Neural progenitor cell (in vitro differentiated cells): ENCODE data around the gene FAM98B. TPM values are rescaled to one million over a fixed set of nuclear protein-coding genes. Genes with fewer than 3 reads are reported as not detected.

Experiments used
- DNase-seq: peaks from one replicate; pipeline ENCODE4 v3.0.0-alpha.2; 2016; ENCODE audit warnings: low spot score
- H2AFZ ChIP-seq: fragments of 200-600 bp; sonication (generic); replicated peaks from 2 replicates; pipeline ENCODE4 v1.6.1; 2016; ENCODE audit warnings: antibody characterized with exemption
- H3F3A ChIP-seq: fragments of 200-600 bp; sonication (generic); 2 replicates; pipeline ENCODE4 v1.6.1; 2016; ENCODE audit warnings: antibody characterized with exemption, low read depth
- H3K27ac ChIP-seq: fragments of 200-600 bp; sonication (generic); 2 replicates; pipeline ENCODE4 v1.5.1; 2016; ENCODE audit warnings: mild to moderate bottlenecking
- H3K27me3 ChIP-seq: fragments of 200-600 bp; sonication (generic); 2 replicates; pipeline ENCODE4 v1.6.1; 2016; ENCODE audit warnings: mild to moderate bottlenecking, moderate library complexity
- H3K36me3 ChIP-seq: fragments of 200-600 bp; sonication (generic); 2 replicates; pipeline ENCODE4 v1.5.1; 2016
- H3K4me1 ChIP-seq: fragments of 200-600 bp; sonication (generic); 2 replicates; pipeline ENCODE4 v1.6.1; 2016; ENCODE audit warnings: mixed run types
- H3K4me2 ChIP-seq: fragments of 200-600 bp; sonication (generic); 2 replicates; pipeline ENCODE4 v1.6.1; 2016
- H3K4me3 ChIP-seq: fragments of 200-600 bp; sonication (generic); 2 replicates; pipeline ENCODE4 v1.5.1; 2016
- H3K79me2 ChIP-seq: fragments of 200-600 bp; sonication (generic); 2 replicates; pipeline ENCODE4 v1.6.1; 2016; ENCODE audit warnings: low read depth
- H3K9ac ChIP-seq: fragments of 200-600 bp; sonication (generic); 2 replicates; pipeline ENCODE4 v1.6.1; 2016
- H3K9me3 ChIP-seq: fragments of 200-600 bp; sonication (generic); 2 replicates; pipeline ENCODE4 v1.5.1; 2016; ENCODE audit warnings: low read depth
- H4K20me1 ChIP-seq: fragments of 200-600 bp; sonication (generic); 2 replicates; pipeline ENCODE4 v1.6.1; 2016; ENCODE audit warnings: low read depth
- H3K27ac Mint-ChIP-seq: 3 replicates; pipeline ENCODE4 v1.8.0; 2021; ENCODE audit warnings: mixed read lengths
- H3K27me3 Mint-ChIP-seq: 2 replicates; pipeline ENCODE4 v1.8.0; 2022; ENCODE audit warnings: low read depth, mild to moderate bottlenecking, inconsistent platforms, moderate library complexity, mixed read lengths; ENCODE audit not compliant: insufficient read depth
- H3K36me3 Mint-ChIP-seq: 3 replicates; pipeline ENCODE4 v1.8.0; 2021; ENCODE audit warnings: mixed read lengths
- H3K4me1 Mint-ChIP-seq: 3 replicates; pipeline ENCODE4 v1.8.0; 2021; ENCODE audit warnings: mixed read lengths
- H3K4me3 Mint-ChIP-seq: 3 replicates; pipeline ENCODE4 v1.8.0; 2021; ENCODE audit warnings: mild to moderate bottlenecking, moderate library complexity, mixed read lengths
- H3K9me3 Mint-ChIP-seq: 3 replicates; pipeline ENCODE4 v1.8.0; 2020; ENCODE audit warnings: mixed read lengths
- CTCF ChIP-seq: fragments of 200-600 bp; sonication (generic); IDR thresholded peaks from 2 replicates; pipeline ENCODE4 v1.5.1; 2017; ENCODE audit warnings: antibody characterized with exemption, mild to moderate bottlenecking
- EZH2 ChIP-seq: fragments of 200-600 bp; sonication (generic); IDR thresholded peaks from 2 replicates; pipeline ENCODE4 v1.6.1; 2017; ENCODE audit warnings: antibody characterized with exemption, mild to moderate bottlenecking, moderate library complexity
- EZH2phosphoT487 ChIP-seq: fragments of 200-600 bp; sonication (generic); IDR thresholded peaks from 2 replicates; pipeline ENCODE4 v1.6.1; 2017; ENCODE audit warnings: antibody characterized with exemption
- total RNA-seq: library from RNA; depleted of rRNA; stranded (reverse); fragments of >200 nt; gene quantifications from 2 replicates; pipeline ENCODE4 v1.2.3, GENCODE V29; 2015; ENCODE audit warnings: low replicate concordance

FAM98B gene
- total RNA-seq, 1 donor from 2014 or later = 31.4 TPM

- no peak overlapping the region for H2AFZ ChIP-seq
- TF ChIP-seq EZH2 (no peak), EZH2phosphoT487 (no peak), CTCF (no peak)
- Mint-ChIP-seq H3K36me3 (peaks cover 2% of the 10 kb centered on the region), H3K4me3 (no peak overlapping the region), H3K27me3 (peaks cover 2% of the 10 kb centered on the region), H3K27ac (no peak overlapping the region), H3K4me1 (peaks cover 4% of the 10 kb centered on the region), H3K9me3 (no peaks in the 10 kb centered on the region)
- H3K27ac ChIP-seq = no peak overlapping the region
- H3F3A ChIP-seq = no peaks in the 10 kb centered on the region
- no peaks in the 10 kb centered on the region for H4K20me1 ChIP-seq
- no peak overlapping the region for H3K4me2 ChIP-seq
- H3K4me1 ChIP-seq = peaks cover 8% of the 10 kb centered on the region
- no peaks in the 10 kb centered on the region for H3K36me3 ChIP-seq
- no peaks in the 10 kb centered on the region for H3K79me2 ChIP-seq
- DNase-seq = no peak
- no peak overlapping the region for H3K9ac ChIP-seq
- H3K9me3 ChIP-seq = no peaks in the 10 kb centered on the region
- no peaks in the 10 kb centered on the region for H3K27me3 ChIP-seq
- no peak overlapping the region for H3K4me3 ChIP-seq
These were observed 69.0 kb downstream of the FAM98B start for GRCh38 chr15:38522922-38523321.

GRCh38 chr15:38524156-38524555 is 70.2 kb downstream of the FAM98B start:
- no peak for DNase-seq
- Mint-ChIP-seq H3K4me1 (peaks cover 3% of the 10 kb centered on the region), H3K9me3 (no peaks in the 10 kb centered on the region), H3K4me3 (no peak overlapping the region), H3K27me3 (peaks cover 2% of the 10 kb centered on the region), H3K27ac (no peak overlapping the region), H3K36me3 (peaks cover 2% of the 10 kb centered on the region)
- Histone ChIP-seq H3K27ac (no peak overlapping the region), H3K4me3 (no peak overlapping the region), H2AFZ (no peak overlapping the region), H4K20me1 (no peaks in the 10 kb centered on the region), H3K4me1 (peaks cover 8% of the 10 kb centered on the region), H3K9me3 (no peaks in the 10 kb centered on the region), H3K27me3 (no peaks in the 10 kb centered on the region), H3K36me3 (no peaks in the 10 kb centered on the region), H3K9ac (no peak overlapping the region), H3F3A (no peaks in the 10 kb centered on the region), H3K4me2 (no peak overlapping the region), H3K79me2 (no peaks in the 10 kb centered on the region)
- no peak for TF ChIP-seq EZH2

- Mint-ChIP-seq H3K27me3 (peaks cover 2% of the 10 kb centered on the region), H3K9me3 (no peaks in the 10 kb centered on the region), H3K27ac (no peak overlapping the region), H3K36me3 (peaks cover 2% of the 10 kb centered on the region), H3K4me1 (peaks cover 3% of the 10 kb centered on the region), H3K4me3 (no peak overlapping the region)
- no peak for DNase-seq
- Histone ChIP-seq H3K36me3 (no peaks in the 10 kb centered on the region), H3K4me3 (no peak overlapping the region), H3K4me2 (no peak overlapping the region), H3K27ac (no peak overlapping the region), H3K27me3 (no peaks in the 10 kb centered on the region), H3K79me2 (no peaks in the 10 kb centered on the region), H2AFZ (no peak overlapping the region), H4K20me1 (no peaks in the 10 kb centered on the region), H3K9ac (no peak overlapping the region), H3K4me1 (peaks cover 8% of the 10 kb centered on the region), H3F3A (no peaks in the 10 kb centered on the region), H3K9me3 (no peaks in the 10 kb centered on the region)
- TF ChIP-seq CTCF (no peak), EZH2phosphoT487 (no peak), EZH2 (no peak)
These were observed 71.6 kb downstream of the FAM98B start for GRCh38 chr15:38525489-38525888.

GRCh38 chr15:38526158-38526557 is 72.2 kb downstream of the FAM98B start:
- Histone ChIP-seq H3K4me1 (peaks cover 8% of the 10 kb centered on the region), H3K27ac (no peak overlapping the region), H4K20me1 (no peaks in the 10 kb centered on the region), H3K4me2 (no peak overlapping the region), H3K36me3 (no peaks in the 10 kb centered on the region), H3K27me3 (no peaks in the 10 kb centered on the region), H3K79me2 (no peaks in the 10 kb centered on the region), H3F3A (no peaks in the 10 kb centered on the region), H2AFZ (no peak overlapping the region), H3K4me3 (no peak overlapping the region), H3K9me3 (no peaks in the 10 kb centered on the region), H3K9ac (no peak overlapping the region)
- H3K27me3 Mint-ChIP-seq = peaks cover 2% of the 10 kb centered on the region
- H3K9me3 Mint-ChIP-seq = no peaks in the 10 kb centered on the region
- no peak overlapping the region for H3K27ac Mint-ChIP-seq
- H3K4me1 Mint-ChIP-seq = peaks cover 3% of the 10 kb centered on the region
- H3K36me3 Mint-ChIP-seq = peaks cover 2% of the 10 kb centered on the region
- DNase-seq = no peak
- no peak overlapping the region for H3K4me3 Mint-ChIP-seq
- no peak for TF ChIP-seq CTCF
- no peak for TF ChIP-seq EZH2
- no peak for TF ChIP-seq EZH2phosphoT487
